GM18519 (cell line): ENCODE data around the gene HYOU1.
"Not testable (repeated sequence)": the region's sequence is repeated elsewhere in the genome, so short reads cannot be mapped to it uniquely, and the experiment has no call there.

Experiments
- ATAC-seq: cut with Tn5 transposase; IDR thresholded peaks from one replicate; pipeline ENCODE4 v1.9.1; 2021; ENCODE audit warnings: mild to moderate bottlenecking, moderate library complexity; ENCODE audit not compliant: unreplicated experiment, low FRiP score

Gene HYOU1

GRCh38 chr11:119024430-119025098 is 32.4 kb downstream of the HYOU1 start:
- no peak for ATAC-seq

GRCh38 chr11:119023741-119024140 is 33.3 kb downstream of the HYOU1 start:
- no peak for ATAC-seq

- no peak for ATAC-seq
Measured at GRCh38 chr11:119021631-119022030, 35.4 kb downstream of the HYOU1 start.

- no peak for ATAC-seq
Measured at GRCh38 chr11:119019996-119020395, 37.0 kb downstream of the HYOU1 start.

- peak; percentile 73 for ATAC-seq
Measured at GRCh38 chr11:119018074-119018938, 38.7 kb downstream of the HYOU1 start, which contains the start of the genes RPS25 and TRAPPC4. TSS of gene RPS25 (minus strand) at chr11:119018343. CDS start at chr11:119018284, 59 bp downstream. TSS of gene TRAPPC4 (plus strand) at chr11:119018766. CDS start at chr11:119018796, 30 bp downstream.

- not testable (repeated sequence) for ATAC-seq
Measured at GRCh38 chr11:119017377-119017776, 39.6 kb downstream of the HYOU1 start.

- ATAC-seq: no peak
Measured at GRCh38 chr11:119016216-119017009, 40.6 kb downstream of the HYOU1 start.

- ATAC-seq: no peak
Measured at GRCh38 chr11:119015054-119015611, 41.9 kb downstream of the HYOU1 start.

GRCh38 chr11:119014209-119014924 is 42.6 kb downstream of the HYOU1 start:
- no peak for ATAC-seq

GRCh38 chr11:119012629-119013170 is 44.3 kb downstream of the HYOU1 start:
- ATAC-seq: no peak

- no peak for ATAC-seq
Measured at GRCh38 chr11:119011476-119012053, 45.4 kb downstream of the HYOU1 start.

- no peak for ATAC-seq
Measured at GRCh38 chr11:119006656-119007055, 50.3 kb downstream of the HYOU1 start.

- no peak for ATAC-seq
Measured at GRCh38 chr11:119000906-119001305, 56.1 kb downstream of the HYOU1 start.

GRCh38 chr11:118998822-118999221 is 58.2 kb downstream of the HYOU1 start:
- ATAC-seq: no peak

- ATAC-seq: no peak
Measured at GRCh38 chr11:118998388-118998717, 58.7 kb downstream of the HYOU1 start.

- ATAC-seq: peak; percentile 90
Measured at GRCh38 chr11:118997627-118998387, 59.2 kb downstream of the HYOU1 start, which contains the start of gene CENATAC. TSS of gene CENATAC (plus strand) at chr11:118998138. CDS start at chr11:118998198, 60 bp downstream.

- no peak for ATAC-seq
Measured at GRCh38 chr11:118996926-118997626, 59.9 kb downstream of the HYOU1 start.
